ENCODE data around the gene IRAK1. TPM values are rescaled to one million over a fixed set of nuclear protein-coding genes. Genes with fewer than 3 reads are reported as not detected.

Gene IRAK1
- total RNA-seq, 1 donor from 2014 or later: 73.1 TPM

- intact Hi-C loops (cut with DNase I): no loop called here
- no peaks in the 10 kb centered on the region for H3K27me3 ChIP-seq (ENCODE audit: low read depth)
- TF ChIP-seq CTCF (IDR thresholded peaks at IDR 0.05): no peak
- ATAC-seq: no peak
- H3K9me3 ChIP-seq: no peaks in the 10 kb centered on the region
- H3K4me1 ChIP-seq: no peaks in the 10 kb centered on the region
- H3K27ac ChIP-seq: no peak overlapping the region
- H3K4me3 ChIP-seq: no peak overlapping the region
- peaks cover 52% of the 10 kb centered on the region for H3K36me3 ChIP-seq
- DNase-seq: no peak
Measured at GRCh38 chrX:154028502-154029184, 8.9 kb upstream of the IRAK1 start.

GRCh38 chrX:154027986-154028385, 8.3 kb upstream of the IRAK1 start:
- Histone ChIP-seq H3K9me3 (no peaks in the 10 kb centered on the region), H3K4me3 (no peak overlapping the region), H3K27me3 (ENCODE audit: low read depth) (no peaks in the 10 kb centered on the region), H3K36me3 (peaks cover 52% of the 10 kb centered on the region), H3K27ac (no peak overlapping the region), H3K4me1 (peaks cover 4% of the 10 kb centered on the region)
- ATAC-seq: no peak
- intact Hi-C loops (cut with DNase I): no loop called here
- DNase-seq: no peak
- no peak for TF ChIP-seq CTCF (IDR thresholded peaks at IDR 0.05)

GRCh38 chrX:154027022-154027402, 7.3 kb upstream of the IRAK1 start:
- ATAC-seq (no peak), DNase-seq (no peak)
- peaks cover 49% of the 10 kb centered on the region for H3K36me3 ChIP-seq
- H3K4me1 ChIP-seq: peaks cover 4% of the 10 kb centered on the region
- H3K27me3 ChIP-seq (ENCODE audit: low read depth): no peaks in the 10 kb centered on the region
- no peaks in the 10 kb centered on the region for H3K9me3 ChIP-seq
- no peak overlapping the region for H3K27ac ChIP-seq
- H3K4me3 ChIP-seq: no peak overlapping the region
- intact Hi-C loops (cut with DNase I): no loop called here
- no peak for TF ChIP-seq CTCF (IDR thresholded peaks at IDR 0.05)

- H3K27me3 ChIP-seq (ENCODE audit: low read depth): no peaks in the 10 kb centered on the region
- H3K27ac ChIP-seq: no peak overlapping the region
- intact Hi-C loops (cut with DNase I): no loop called here
Measured at GRCh38 chrX:154026136-154027021, 6.7 kb upstream of the IRAK1 start.

GRCh38 chrX:154025230-154025629, 5.5 kb upstream of the IRAK1 start:
- Histone ChIP-seq H3K36me3 (peaks cover 31% of the 10 kb centered on the region), H3K27me3 (ENCODE audit: low read depth) (no peaks in the 10 kb centered on the region), H3K27ac (no peak overlapping the region), H3K9me3 (no peaks in the 10 kb centered on the region), H3K4me3 (no peak overlapping the region), H3K4me1 (peaks cover 4% of the 10 kb centered on the region)
- ATAC-seq (peak in 1 of 2 donors; percentile 45), DNase-seq (no peak)
- intact Hi-C loops (cut with DNase I): no loop called here
- TF ChIP-seq CTCF (IDR thresholded peaks at IDR 0.05): no peak

More at GRCh38 chrX:154026136-154027021, 6.7 kb upstream of the IRAK1 start:
- TF ChIP-seq CTCF (IDR thresholded peaks at IDR 0.05): no peak
- no peak for ATAC-seq
- peaks cover 43% of the 10 kb centered on the region for H3K36me3 ChIP-seq
- peaks cover 4% of the 10 kb centered on the region for H3K4me1 ChIP-seq
- H3K4me3 ChIP-seq: no peak overlapping the region
- DNase-seq: no peak
- no peaks in the 10 kb centered on the region for H3K9me3 ChIP-seq
